NCI-H446 treated with DMSO at 0.1 percent for 48 hours (cell line): ENCODE data around the gene ZFP30.
A peak's percentile ranks its signal among the peaks of the same experiment; 100 is the strongest.
"Not testable (repeated sequence)": the region's sequence is repeated elsewhere in the genome, so short reads cannot be mapped to it uniquely, and the experiment has no call there.

ENCODE experiments used
- DNase-seq: peaks from one replicate; lab custom pipeline; 2025; lab: John Stamatoyannopoulos, UW

ZFP30 gene

GRCh38 chr19:37655301-37655688, at the start of gene ZFP30:
ZFP30 (minus strand) TSS chr19:37655465; CDS start chr19:37647822, 7,643 bp downstream.
- peak; percentile 80 for DNase-seq

- no peak for DNase-seq
These were observed 43.8 kb upstream of the ZFP30 start for GRCh38 chr19:37699057-37699456.

GRCh38 chr19:37698216-37698615, 43.0 kb upstream of the ZFP30 start:
- DNase-seq, result no peak

GRCh38 chr19:37695144-37695899, 40.1 kb upstream of the ZFP30 start:
- no peak for DNase-seq

- no peak for DNase-seq
These were observed 37.8 kb upstream of the ZFP30 start for GRCh38 chr19:37692956-37693620.

GRCh38 chr19:37691881-37692504, 36.7 kb upstream of the ZFP30 start:
- no peak for DNase-seq

DNA sequence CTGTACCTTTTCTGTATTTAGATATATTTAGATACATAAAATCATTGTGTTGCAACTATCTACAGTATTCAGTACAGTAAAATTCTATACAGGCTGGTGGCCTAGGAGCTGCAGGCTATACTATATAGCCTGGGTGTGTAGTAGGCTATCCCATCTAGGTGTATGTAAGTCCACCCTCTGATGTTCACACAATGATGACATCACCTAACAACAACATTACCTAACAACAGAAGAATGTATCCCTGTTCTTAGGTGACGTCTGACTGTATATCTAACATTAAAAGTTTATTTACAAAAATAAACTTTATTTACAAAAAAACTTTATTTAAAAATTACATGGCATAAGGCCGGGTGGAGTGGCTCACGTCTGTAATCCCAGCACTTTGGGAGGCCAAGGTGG, 28.3 kb upstream of the ZFP30 start:
- no peak for DNase-seq

DNA sequence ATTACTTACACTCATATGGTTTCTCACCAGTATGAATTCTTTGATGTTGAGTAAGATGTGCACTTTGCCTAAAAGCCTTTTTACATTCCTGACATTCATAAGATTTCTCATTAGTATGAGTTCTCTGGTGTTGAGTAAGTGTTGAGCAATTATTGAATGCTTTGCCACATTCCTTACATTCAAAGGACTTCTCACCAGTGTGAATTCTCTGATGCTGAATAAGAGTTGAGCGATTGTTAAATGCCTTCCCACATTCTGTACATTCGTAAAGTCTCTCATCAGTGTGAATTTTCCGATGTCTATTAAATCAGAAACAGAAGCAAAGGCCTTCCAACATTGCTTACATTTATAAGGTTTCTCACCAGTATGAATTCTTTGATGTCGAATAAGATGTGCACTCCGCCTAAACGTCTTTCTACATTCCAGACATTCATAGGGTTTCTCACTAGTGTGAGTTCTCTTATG, 14.2 kb upstream of the ZFP30 start:
- no peak for DNase-seq

DNA sequence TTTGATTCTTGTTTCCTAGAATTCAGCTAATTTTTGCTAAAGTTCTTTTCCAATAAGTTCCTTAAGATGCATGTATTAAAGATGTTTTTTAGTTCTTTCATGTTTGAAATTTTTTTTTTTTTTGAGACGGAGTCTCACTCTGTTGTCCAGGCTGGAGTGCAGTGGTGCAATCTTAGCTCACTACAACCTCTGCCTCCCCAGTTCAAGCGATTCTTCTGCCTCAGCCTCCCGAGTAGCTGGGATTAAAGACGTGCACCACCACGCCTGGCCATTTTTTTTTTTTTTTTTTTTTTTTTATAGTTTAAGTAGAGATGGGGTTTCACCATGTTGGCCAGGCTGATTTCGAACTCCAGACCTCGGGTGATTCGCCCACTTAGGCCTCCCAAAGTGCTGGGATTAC, 1.9 kb upstream of the ZFP30 start:
- DNase-seq, result not testable (repeated sequence)

DNA sequence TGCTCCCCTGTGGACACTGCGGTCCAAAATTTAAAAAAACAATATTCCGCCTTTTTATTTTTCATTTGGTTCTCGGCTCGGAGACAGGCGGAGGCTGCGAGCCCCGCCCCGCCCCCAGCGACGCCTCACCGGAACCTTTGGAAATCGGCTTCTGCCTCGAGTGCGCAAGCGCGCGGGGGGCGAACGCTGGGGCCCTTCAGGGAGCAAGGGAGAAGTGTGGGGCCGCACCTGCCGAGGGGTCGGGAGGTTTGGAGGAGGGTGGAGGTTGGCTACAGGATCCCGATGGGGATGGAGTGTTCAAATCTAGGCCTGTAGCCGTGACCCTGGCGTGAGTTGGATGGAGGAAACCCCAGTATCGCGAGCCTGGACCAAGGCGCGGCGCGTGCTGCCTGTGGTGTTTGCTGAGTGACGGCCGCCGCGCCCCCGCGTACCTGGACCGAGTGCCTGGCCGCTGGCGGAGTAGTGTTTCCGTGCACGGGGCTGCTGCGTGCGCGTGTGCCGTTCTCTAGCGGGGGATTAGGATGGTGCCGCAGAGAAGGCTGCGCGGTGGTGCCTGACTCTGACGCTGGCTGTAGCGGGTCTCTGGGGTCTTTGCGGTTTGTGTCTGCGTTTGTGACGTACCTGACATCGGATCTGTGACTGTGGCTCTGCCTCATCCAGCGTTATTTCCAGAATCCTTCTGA, 565 bp upstream of the ZFP30 start:
- DNase-seq, result peak; percentile 77

DNA sequence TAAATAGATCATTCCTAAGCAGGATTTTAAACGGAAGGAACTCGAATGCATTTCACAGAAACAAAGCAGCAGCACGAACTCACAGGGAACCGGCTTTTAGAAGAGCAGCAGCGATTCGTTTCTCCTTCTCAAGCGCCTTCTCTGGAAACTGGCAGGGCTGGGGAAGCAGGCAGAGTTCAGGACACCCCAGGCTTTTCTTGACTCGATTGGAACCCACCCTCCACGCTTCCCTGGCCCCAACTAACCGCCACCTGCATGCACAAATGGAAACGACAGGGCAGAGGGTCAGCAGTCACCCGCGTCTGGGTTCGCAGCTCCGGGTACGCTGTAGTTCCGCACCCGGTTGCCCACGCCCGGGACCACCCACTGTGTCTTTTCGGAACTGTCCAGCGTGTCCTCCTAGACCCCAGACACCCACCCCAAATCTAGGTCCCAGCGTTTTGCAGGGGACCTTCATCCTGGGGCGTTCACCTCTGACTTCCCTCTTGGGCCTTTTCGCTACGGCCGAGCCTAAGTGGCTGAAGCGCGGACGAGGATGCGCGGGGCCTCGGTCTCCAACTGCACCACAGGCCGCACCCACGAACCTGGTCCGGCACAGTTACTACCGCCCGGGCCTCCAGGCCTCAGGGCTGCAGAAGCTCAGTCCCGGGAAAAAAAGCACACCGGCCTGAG, 500 bp downstream of the ZFP30 start:
- no peak for DNase-seq

DNA sequence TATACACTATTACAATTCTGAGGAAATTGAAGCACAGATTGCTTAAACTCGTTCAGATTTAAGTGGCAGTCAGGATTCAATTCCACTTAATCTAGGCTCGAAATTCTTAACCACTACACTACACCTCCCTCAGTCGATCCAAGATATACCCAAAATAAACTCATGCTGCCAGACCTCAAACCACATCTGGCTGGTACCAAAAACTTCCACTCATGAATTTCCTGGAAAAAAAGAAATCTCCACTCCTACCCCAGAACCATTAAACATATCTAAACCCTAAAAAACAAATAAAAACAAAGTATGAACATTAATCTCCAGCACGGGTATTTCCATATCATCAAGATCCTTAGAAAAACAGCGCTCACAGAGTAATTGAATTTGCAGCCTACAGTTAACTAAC, 1.1 kb downstream of the ZFP30 start:
- DNase-seq, result no peak

DNA sequence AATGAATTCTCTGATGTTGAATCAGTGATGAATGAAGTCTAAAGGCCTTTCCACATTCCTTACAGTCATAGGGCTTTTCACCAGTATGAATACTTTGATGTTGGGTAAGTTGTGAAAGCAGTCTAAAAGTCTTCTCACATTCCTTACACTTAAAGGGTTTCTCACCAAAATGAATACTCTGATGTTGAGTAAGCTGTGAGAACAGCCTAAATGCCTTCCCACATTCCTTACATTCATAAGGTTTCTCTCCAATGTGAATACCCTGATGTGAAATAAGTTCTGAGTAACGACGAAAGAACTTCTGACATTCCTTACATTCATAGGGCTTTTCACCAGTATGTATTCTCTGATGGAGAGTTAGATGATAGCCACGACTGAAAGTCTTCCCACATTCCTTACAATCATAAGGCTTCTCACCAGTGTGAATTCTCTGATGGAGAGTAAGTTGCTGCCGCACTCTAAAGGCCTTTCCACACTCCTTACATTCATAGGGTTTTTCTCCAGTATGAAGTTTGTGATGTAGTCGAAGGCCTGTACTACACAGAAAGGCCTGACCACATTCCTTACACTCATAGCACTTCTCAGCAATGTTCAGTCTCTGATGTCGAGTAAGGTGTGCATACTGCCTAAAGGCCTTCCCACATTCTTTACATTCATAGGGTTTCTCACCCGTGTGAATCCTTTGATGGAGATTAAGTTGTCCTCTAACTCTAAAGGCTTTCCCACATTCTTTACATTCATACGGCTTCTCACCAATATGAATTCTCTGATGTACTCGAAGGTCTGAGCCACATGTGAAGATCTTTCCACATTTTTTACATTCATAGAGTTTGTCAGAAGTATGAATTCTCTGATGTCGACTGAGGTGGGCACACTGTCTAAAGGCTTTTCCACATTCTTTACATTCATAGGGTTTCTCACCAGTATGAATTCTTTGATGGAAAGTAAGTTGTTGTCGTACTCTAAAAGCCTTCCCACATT, 19.9 kb downstream of the ZFP30 start:
- DNase-seq, result no peak

GRCh38 chr19:37594982-37595382, 60.3 kb downstream of the ZFP30 start:
- DNase-seq, result no peak

- DNase-seq, result peak; percentile 72
These were observed 60.8 kb downstream of the ZFP30 start, which contains the start of the genes ZNF540 and ZNF571 for GRCh38 chr19:37594304-37594981. ZNF540 (plus strand) TSS chr19:37594876; CDS start chr19:37598448, 3,572 bp downstream. ZNF571 (minus strand) TSS chr19:37594792; CDS start chr19:37586676, 8,116 bp downstream.

DNA sequence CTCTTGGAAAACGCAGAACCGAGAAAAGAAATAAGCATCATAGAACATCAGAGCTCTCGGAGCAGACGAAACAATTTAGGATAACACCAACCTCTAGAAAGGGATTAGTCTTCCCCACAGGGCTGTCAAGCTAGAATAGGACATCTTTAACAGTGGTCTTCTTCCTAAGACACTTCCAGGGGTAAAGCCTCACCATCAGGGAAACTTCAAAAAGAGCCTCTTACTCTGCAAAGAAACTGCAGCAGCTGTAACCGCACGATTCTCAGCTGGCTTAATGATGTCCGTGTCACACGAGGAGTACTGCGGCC, 61.3 kb downstream of the ZFP30 start:
- DNase-seq, result no peak

GRCh38 chr19:37583340-37583739, 71.9 kb downstream of the ZFP30 start:
- no peak for DNase-seq

DNA sequence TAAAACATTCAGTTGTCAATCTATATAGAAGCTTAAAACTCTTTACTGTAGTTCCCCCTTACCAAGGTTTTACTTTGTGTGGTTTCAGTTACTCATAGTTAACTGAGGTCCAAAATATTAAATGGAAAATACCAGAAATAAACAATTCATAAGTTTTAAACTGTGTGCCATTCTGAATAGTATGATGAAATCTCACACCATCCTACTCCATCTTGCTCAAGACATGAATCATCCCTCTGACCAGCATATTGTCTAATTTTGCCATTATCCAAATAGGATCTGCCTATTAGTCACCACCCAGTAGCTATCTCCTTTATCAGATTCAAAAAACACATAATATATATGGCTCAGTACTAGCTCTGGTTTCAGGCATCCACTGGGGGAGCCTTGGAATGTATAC, 83.1 kb downstream of the ZFP30 start:
- no peak for DNase-seq

GRCh38 chr19:37565370-37565669, 89.9 kb downstream of the ZFP30 start:
- DNase-seq, result no peak

DNA sequence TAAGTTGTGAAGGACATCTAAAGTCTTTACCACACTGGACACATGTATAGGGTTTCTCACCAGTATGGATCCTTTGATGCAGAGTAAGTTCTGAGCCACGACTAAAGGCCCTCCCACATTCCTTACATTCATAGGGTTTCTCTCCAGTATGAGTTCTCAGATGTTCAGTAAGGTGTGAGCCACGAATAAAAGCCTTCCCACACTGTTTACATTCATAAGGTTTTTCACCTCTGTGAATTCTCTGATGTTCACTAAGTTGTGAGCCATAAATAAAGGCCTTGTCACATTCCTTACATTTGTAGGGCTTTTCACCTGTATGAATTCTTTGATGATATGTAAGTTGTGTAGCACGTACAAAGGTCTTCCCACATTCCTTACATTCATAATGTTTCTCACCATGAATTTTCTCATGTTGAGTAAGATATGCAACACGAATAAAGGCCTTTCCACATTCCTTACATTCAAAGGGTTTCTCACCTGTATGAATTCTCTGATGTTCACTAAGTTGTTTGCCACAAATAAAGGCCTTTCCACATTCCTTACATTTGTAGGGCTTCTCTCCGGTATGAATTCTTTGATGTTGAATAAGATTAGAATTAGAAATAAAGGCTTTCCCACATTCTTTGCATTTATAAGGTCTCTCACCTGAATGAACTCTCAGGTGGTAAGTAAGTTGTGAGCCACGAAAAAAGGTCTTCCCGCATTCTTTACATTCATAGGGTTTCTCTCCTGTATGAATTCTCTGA, 90.5 kb downstream of the ZFP30 start:
- no peak for DNase-seq
